B cell (primary cell): ENCODE data around the gene TOLLIP. TPM values are rescaled to one million over a fixed set of nuclear protein-coding genes. Genes with fewer than 3 reads are reported as not detected.

Experiments used
- ATAC-seq: fragments of 200-7000 bp; cut with Tn5 transposase; one replicate; pipeline ENCODE4 v1.10.0; 2021; ENCODE audit warnings: low read depth, mild to moderate bottlenecking, moderate number of reproducible peaks, moderate library complexity
- CTCF ChIA-PET: fragments of 350-600 bp; sonication (Branson Sonifier 250); formaldehyde crosslinking; loops from one replicate; lab custom pipeline; 2021; ENCODE audit warnings: antibody characterized with exemption, inconsistent platforms; lab: Charles Lee
- POLR2A ChIA-PET: fragments of 350-600 bp; sonication (Branson Sonifier 250); formaldehyde crosslinking; loops from one replicate; lab custom pipeline; 2021; ENCODE audit warnings: antibody characterized with exemption; lab: Charles Lee
- DNase-seq: peaks from one replicate; pipeline ENCODE4 v3.0.0; 2013
- H2AFZ ChIP-seq: 2 replicates; pipeline ENCODE4 v1.6.1; 2012; ENCODE audit warnings: mild to moderate bottlenecking, low read depth, low read length; ENCODE audit not compliant: insufficient read depth, poor library complexity, severe bottlenecking
- H3K27ac ChIP-seq, 2 donors: 1 replicate in 1 of 2; 2 replicates in 1 of 2; pipeline ENCODE4 v1.5.1; 2012 to 2013; ENCODE audit warnings: low read length in 2 of 2, mild to moderate bottlenecking in 2 of 2, moderate library complexity in 1 of 2
- H3K27me3 ChIP-seq, 4 experiments: fragments of 200-600 bp in 1 of 4; sonication (generic) in 1 of 4; replicated peaks in 1 of 4; 1 replicate in 2 of 4; 2 replicates in 2 of 4; pipeline versions ENCODE4 v1.6.1 to v1.7.0; 2013 to 2016; ENCODE audit warnings: low read length in 3 of 4, mild to moderate bottlenecking in 2 of 4, mixed read lengths in 1 of 4, moderate library complexity in 1 of 4; ENCODE audit not compliant: insufficient read depth in 4 of 4, control insufficient read depth in 3 of 4; ENCODE audit errors: control extremely low read depth in 1 of 4
- H3K36me3 ChIP-seq, 2 experiments: replicated peaks in 1 of 2; 1 replicate in 1 of 2; 2 replicates in 1 of 2; pipeline versions ENCODE4 v1.6.1 to v1.7.1; 2013; ENCODE audit warnings: low read length in 1 of 2; ENCODE audit not compliant: insufficient read depth in 2 of 2, control insufficient read depth in 1 of 2; ENCODE audit errors: control extremely low read depth in 1 of 2, extremely low read depth in 1 of 2
- H3K4me1 ChIP-seq, 2 donors: fragments of 200-600 bp in 1 of 2; sonication (generic) in 1 of 2; 1 replicate in 1 of 2; 2 replicates in 1 of 2; pipeline versions ENCODE4 v1.5.1 to v1.6.1; 2013 to 2017; ENCODE audit warnings: low read length in 2 of 2; ENCODE audit not compliant: control insufficient read depth in 2 of 2, insufficient read depth in 2 of 2
- H3K4me2 ChIP-seq: replicated peaks from 2 replicates; pipeline ENCODE3; 2012; ENCODE audit warnings: mild to moderate bottlenecking, low read depth, low read length; ENCODE audit not compliant: poor library complexity, severe bottlenecking
- H3K4me3 ChIP-seq, 5 experiments: fragments of 200-600 bp in 1 of 5; sonication (generic) in 1 of 5; 1 replicate in 3 of 5; 2 replicates in 2 of 5; pipeline versions ENCODE4 v1.5.1 to v1.7.0; 2011 to 2016; ENCODE audit warnings: low read length in 4 of 5, mild to moderate bottlenecking in 4 of 5, low read depth in 2 of 5, control low read depth in 1 of 5, moderate library complexity in 1 of 5; ENCODE audit not compliant: insufficient read depth in 1 of 5; ENCODE audit errors: control extremely low read depth in 1 of 5, extremely low read depth in 1 of 5
- H3K79me2 ChIP-seq: fragments of 200-600 bp; sonication (generic); one replicate; pipeline ENCODE4 v1.6.0; 2016; ENCODE audit warnings: low read length; ENCODE audit not compliant: control insufficient read depth, insufficient read depth
- H3K9ac ChIP-seq: fragments of 200-600 bp; sonication (generic); 2 replicates; pipeline ENCODE4 v1.6.1; 2017; ENCODE audit warnings: mild to moderate bottlenecking, low read length, moderate library complexity
- H3K9me3 ChIP-seq, 3 donors: one replicate each; pipeline versions ENCODE4 v1.6.1 to v1.7.1; 2013; ENCODE audit warnings: low read length in 2 of 3; ENCODE audit not compliant: control insufficient read depth in 2 of 3, insufficient read depth in 1 of 3; ENCODE audit errors: control extremely low read depth in 1 of 3
- H4K20me1 ChIP-seq: 2 replicates; pipeline ENCODE4 v1.6.0; 2012; ENCODE audit warnings: mild to moderate bottlenecking, low read length; ENCODE audit not compliant: insufficient read depth, control insufficient read depth, poor library complexity, severe bottlenecking
- H3K27ac Mint-ChIP-seq: one replicate; pipeline ENCODE4 v1.8.0; 2021; ENCODE audit warnings: mixed read lengths
- H3K27me3 Mint-ChIP-seq: one replicate; pipeline ENCODE4 v1.8.0; 2021; ENCODE audit warnings: mixed read lengths
- H3K4me1 Mint-ChIP-seq: one replicate; pipeline ENCODE4 v1.8.0; 2021; ENCODE audit warnings: mixed read lengths
- H3K4me3 Mint-ChIP-seq: one replicate; pipeline ENCODE4 v1.8.0; 2021; ENCODE audit warnings: mixed read lengths
- H3K9me3 Mint-ChIP-seq: one replicate; pipeline ENCODE4 v1.8.0; 2022; ENCODE audit warnings: mixed read lengths; ENCODE audit not compliant: insufficient read depth
- CTCF ChIP-seq: fragments of 200-600 bp; IDR thresholded peaks from one replicate; pipeline ENCODE4 v1.8.0; 2022; ENCODE audit warnings: antibody characterized with exemption, mild to moderate bottlenecking
- EZH2 ChIP-seq: IDR thresholded peaks from 2 replicates; pipeline ENCODE4 v1.6.1; 2012; ENCODE audit warnings: borderline replicate concordance, low read depth, mild to moderate bottlenecking, moderate library complexity, low read length; ENCODE audit not compliant: insufficient read depth, poor library complexity, severe bottlenecking
- WGBS: methylation state at CpG from one replicate; pipeline ENCODE4 v1.1.5; 2013; ENCODE audit warnings: missing lambda C conversion rate; ENCODE audit not compliant: insufficient coverage; 5-methylcytosine and 5-hydroxymethylcytosine counted together
- intact Hi-C: fragments of 100-400 bp; cut with micrococcal nuclease; formaldehyde crosslinking; loops from one replicate; pipeline ENCODE4 v1.10.0; 2022
- polyA plus RNA-seq: library from polyadenylated mRNA; depleted of rRNA; stranded (reverse); fragments of >200 nt; gene quantifications from 2 replicates; pipeline ENCODE4 v1.2.3, GENCODE V29; 2012
- total RNA-seq, 2 donors: library from RNA; stranded (reverse); fragments of 120-200 nt in 1 of 2; gene quantifications; 1 replicate in 1 of 2; 2 replicates in 1 of 2; pipeline versions ENCODE4 v1.2.3 to v1.2.4, GENCODE V29; 2013 to 2022

Gene TOLLIP
- total and polyA plus RNA-seq, 2 donors (not counting 1 experiment from before 2014, with no cell fraction given): 34.7 to 52.5 TPM

DNA sequence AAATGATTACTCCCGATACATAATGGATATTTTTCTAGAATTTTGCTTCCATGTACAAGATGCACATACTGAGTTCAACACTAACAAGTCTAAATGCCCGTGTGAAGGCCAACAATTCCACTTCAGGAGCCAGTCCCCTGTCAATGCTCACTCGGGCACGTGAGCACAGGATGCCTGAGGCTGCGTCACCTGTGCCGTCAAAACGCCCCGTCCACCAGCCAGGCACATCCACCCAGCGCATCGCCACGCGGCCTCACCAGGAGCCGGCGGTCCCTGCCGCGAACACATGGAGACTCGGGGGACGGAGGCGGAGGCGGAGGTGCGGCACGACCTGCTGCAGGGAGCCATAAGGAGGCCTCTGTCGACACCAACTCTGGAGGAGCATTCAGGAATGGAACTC is 9.8 kb downstream of the TOLLIP start:
- H3K9me3 ChIP-seq: peaks cover 0 to 4% (median 0%) of the 10 kb centered on the region in 3 donors
- H3K79me2 ChIP-seq: peaks cover 93% of the 10 kb centered on the region
- ATAC-seq (no peak), DNase-seq (no peak)
- intact Hi-C loops: loop anchor here (10.0 kb wide), 1 partner anchor 215 kb away; no protein-coding TSS in a partner anchor
- WGBS: 96% methylated on average over 22 of the region's 23 CpGs
- ChIA-PET CTCF (interaction anchor here (1.4 kb wide), 1 partner anchor 216 kb away, joined by 3 read pairs; no protein-coding TSS in a partner anchor), POLR2A (no interaction called here)
- H3K27me3 ChIP-seq: no peaks in the 10 kb centered on the region
- no peak overlapping the region for H3K27ac ChIP-seq
- H3K9me3 Mint-ChIP-seq: no peaks in the 10 kb centered on the region
- no peak overlapping the region for H3K27ac Mint-ChIP-seq
- H3K4me2 ChIP-seq: no peak overlapping the region
- H4K20me1 ChIP-seq: peaks cover 95% of the 10 kb centered on the region
- H3K4me1 Mint-ChIP-seq: peaks cover 14% of the 10 kb centered on the region
- H3K4me3 Mint-ChIP-seq: no peak overlapping the region
- H3K9ac ChIP-seq: no peak overlapping the region
- TF ChIP-seq EZH2 (no peak), CTCF (no peak)
- H3K36me3 ChIP-seq: peaks cover 0 to 23% of the 10 kb centered on the region in 2 experiments
- no peaks in the 10 kb centered on the region for H3K27me3 Mint-ChIP-seq
- H2AFZ ChIP-seq: no peak overlapping the region
- H3K4me3 ChIP-seq: no peak overlapping the region
- H3K4me1 ChIP-seq: no peaks in the 10 kb centered on the region

GRCh38 chr11:1298695-1299492 is 10.5 kb downstream of the TOLLIP start:
- ChIA-PET CTCF (interaction anchor here (0.6 kb wide), 1 partner anchor 1007 kb away, joined by 3 read pairs; no protein-coding TSS in a partner anchor), POLR2A (no interaction called here)
- H3K27me3 Mint-ChIP-seq: no peaks in the 10 kb centered on the region
- H3K9me3 ChIP-seq: peaks cover 0 to 4% (median 0%) of the 10 kb centered on the region in 3 donors
- H4K20me1 ChIP-seq: peaks cover 88% of the 10 kb centered on the region
- H3K4me3 Mint-ChIP-seq: no peak overlapping the region
- intact Hi-C loops: loop anchor here (10.0 kb wide), 1 partner anchor 216 kb away; no protein-coding TSS in a partner anchor
- 87% methylated on average over 27 of the region's 32 CpGs for WGBS
- peaks cover 0 to 18% of the 10 kb centered on the region in 2 experiments for H3K36me3 ChIP-seq
- H3K27ac ChIP-seq: no peak overlapping the region
- no peak for ATAC-seq
- no peak for DNase-seq
- no peak overlapping the region for H3K4me3 ChIP-seq
- TF ChIP-seq EZH2 (no peak), CTCF (no peak)
- no peaks in the 10 kb centered on the region for H3K4me1 ChIP-seq
- H3K9ac ChIP-seq: no peak overlapping the region
- H2AFZ ChIP-seq: no peak overlapping the region
- no peaks in the 10 kb centered on the region for H3K27me3 ChIP-seq
- peaks cover 11% of the 10 kb centered on the region for H3K4me1 Mint-ChIP-seq
- H3K79me2 ChIP-seq: peaks cover 86% of the 10 kb centered on the region
- no peak overlapping the region for H3K27ac Mint-ChIP-seq
- no peak overlapping the region for H3K4me2 ChIP-seq
- no peaks in the 10 kb centered on the region for H3K9me3 Mint-ChIP-seq
